GM12874 (cell line): ENCODE measurements around the gene IRF2BP2.

Experiments
- TF ChIP-seq, protein P1 (sequence below): IDR thresholded peaks from 2 replicates; pipeline ENCODE4 v1.5.1; 2011; ENCODE audit warnings: low read depth, mild to moderate bottlenecking, control low read depth, low read length, moderate library complexity; ENCODE audit not compliant: insufficient read depth

Gene IRF2BP2

DNA sequence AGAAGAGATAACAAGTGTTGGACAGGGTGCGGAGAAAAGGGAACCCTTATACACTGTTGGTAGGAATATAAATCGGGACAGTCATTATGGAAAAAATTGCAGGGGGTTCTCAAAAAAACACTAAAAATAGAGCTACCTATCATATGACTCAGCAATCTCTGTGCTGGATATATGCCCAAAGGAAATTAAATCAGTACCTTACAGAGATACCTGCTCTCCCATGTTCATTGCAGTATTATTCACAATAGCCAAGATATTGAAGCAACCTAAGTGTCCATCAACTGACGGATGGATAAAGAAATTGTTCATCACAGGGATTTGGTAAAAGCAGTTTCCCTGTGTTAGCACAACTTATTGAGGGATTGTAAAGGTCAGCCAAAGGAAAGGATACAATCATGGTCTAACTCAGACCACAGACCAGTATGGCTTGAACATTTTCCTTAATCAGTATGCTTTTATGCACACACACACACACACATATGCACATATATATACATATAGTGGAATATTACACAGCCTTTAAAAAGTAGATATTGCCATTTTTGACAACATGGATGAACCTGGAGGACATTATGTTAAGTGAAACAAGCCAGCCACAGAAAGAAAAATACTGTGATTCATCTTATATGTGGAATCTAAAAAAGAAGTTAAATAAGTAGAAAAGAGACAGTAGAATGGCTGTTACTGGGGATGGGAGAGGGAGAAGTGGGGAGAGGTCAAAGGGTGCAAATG, 44.2 kb upstream of the IRF2BP2 start:
- TF ChIP-seq, protein P1, sequence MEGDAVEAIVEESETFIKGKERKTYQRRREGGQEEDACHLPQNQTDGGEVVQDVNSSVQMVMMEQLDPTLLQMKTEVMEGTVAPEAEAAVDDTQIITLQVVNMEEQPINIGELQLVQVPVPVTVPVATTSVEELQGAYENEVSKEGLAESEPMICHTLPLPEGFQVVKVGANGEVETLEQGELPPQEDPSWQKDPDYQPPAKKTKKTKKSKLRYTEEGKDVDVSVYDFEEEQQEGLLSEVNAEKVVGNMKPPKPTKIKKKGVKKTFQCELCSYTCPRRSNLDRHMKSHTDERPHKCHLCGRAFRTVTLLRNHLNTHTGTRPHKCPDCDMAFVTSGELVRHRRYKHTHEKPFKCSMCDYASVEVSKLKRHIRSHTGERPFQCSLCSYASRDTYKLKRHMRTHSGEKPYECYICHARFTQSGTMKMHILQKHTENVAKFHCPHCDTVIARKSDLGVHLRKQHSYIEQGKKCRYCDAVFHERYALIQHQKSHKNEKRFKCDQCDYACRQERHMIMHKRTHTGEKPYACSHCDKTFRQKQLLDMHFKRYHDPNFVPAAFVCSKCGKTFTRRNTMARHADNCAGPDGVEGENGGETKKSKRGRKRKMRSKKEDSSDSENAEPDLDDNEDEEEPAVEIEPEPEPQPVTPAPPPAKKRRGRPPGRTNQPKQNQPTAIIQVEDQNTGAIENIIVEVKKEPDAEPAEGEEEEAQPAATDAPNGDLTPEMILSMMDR: no peak

GRCh38 chr1:234649432-234650081, 39.6 kb upstream of the IRF2BP2 start:
- TF ChIP-seq, protein P1: no peak

GRCh38 chr1:234647758-234648157, 37.8 kb upstream of the IRF2BP2 start:
- TF ChIP-seq, protein P1: no peak

- TF ChIP-seq, protein P1: no peak
Observed at GRCh38 chr1:234647245-234647644, 37.3 kb upstream of the IRF2BP2 start.

DNA sequence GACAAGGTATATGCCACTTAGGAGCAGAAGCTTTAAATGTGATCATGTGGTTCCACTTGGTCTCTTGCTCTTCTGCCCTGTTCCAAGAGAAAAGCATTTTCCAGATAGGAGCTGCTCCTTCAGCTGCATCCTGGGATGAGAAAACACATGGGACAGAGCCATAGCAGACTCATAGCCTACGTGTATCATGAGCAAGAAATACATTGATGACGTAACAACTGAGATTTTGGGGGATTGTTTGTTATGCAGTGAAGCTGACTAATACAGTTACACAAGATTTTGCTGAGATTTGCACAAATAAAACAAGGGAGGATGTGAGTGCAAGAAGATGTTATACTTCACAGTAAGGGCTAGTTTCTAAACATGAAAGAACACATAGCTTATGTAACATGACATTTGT, 36.0 kb upstream of the IRF2BP2 start:
- TF ChIP-seq, protein P1: no peak

DNA sequence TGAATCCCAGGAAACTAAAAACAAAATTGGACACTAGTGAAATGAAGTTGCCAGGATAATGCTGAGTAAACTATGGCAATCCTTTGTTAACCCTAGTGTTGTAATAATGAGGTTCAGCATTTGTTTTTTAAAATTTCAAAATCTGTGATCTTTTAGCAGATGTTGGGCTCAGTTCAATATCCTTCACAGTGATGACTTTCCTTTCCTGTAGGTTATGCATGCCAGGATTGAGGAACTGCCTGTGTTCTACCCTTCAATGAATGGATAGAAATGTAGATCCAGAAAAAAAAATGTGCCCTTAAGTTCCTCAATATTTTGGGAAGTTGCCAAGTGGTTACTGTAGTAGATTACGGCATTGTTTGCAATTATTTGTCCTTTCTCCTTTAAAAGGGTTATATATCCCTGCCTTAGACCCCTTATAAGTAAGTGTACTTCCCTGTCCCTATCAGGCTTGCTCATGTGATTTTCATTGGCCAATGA, 35.5 kb upstream of the IRF2BP2 start:
- TF ChIP-seq, protein P1: no peak

DNA sequence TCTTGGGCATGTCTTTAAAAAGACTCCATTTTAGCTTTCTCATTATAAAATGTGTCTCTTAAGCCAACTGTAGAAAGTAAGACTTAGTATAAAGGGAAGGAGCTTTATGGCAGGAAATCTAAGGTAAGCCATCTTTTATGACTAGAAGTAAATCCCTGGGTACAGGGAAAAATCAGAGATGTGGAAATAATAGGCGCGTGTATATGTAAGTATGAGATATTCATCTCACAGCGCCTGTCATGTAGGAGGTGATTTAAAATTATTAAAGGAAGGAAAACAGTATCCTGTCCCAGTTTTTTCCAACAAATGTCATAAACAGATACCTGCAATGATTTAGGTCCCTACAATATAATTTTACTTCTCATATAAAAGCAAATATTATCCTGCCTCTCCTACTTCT, 35.0 kb upstream of the IRF2BP2 start:
- TF ChIP-seq, protein P1: no peak
